Lower lobe of right lung (tissue), 2 donors: Measurements from ENCODE around the gene LANCL3. TPM values are rescaled to one million over a fixed set of nuclear protein-coding genes. Genes with fewer than 3 reads are reported as not detected.

ENCODE experiments used
- ATAC-seq, 2 donors: fragments of 200-7000 bp; cut with Tn5 transposase; one replicate each; pipeline ENCODE4 v1.9.1; 2020 to 2022; ENCODE audit warnings: mild to moderate bottlenecking in 2 of 2, moderate library complexity in 2 of 2
- DNase-seq: peaks from one replicate; pipeline ENCODE4 v3.0.0-alpha.2; 2020
- H3K27ac ChIP-seq: fragments of 200-600 bp; one replicate; pipeline ENCODE4 v1.8.0; 2022
- H3K27me3 ChIP-seq: fragments of 200-600 bp; one replicate; pipeline ENCODE4 v1.8.0; 2022; ENCODE audit warnings: low read depth
- H3K36me3 ChIP-seq: fragments of 200-600 bp; one replicate; pipeline ENCODE4 v1.8.0; 2022; ENCODE audit warnings: mild to moderate bottlenecking
- H3K4me1 ChIP-seq: fragments of 200-600 bp; one replicate; pipeline ENCODE4 v1.8.0; 2022
- H3K4me3 ChIP-seq: fragments of 200-600 bp; one replicate; pipeline ENCODE4 v1.8.0; 2022; ENCODE audit warnings: mild to moderate bottlenecking
- H3K9me3 ChIP-seq: fragments of 200-600 bp; one replicate; pipeline ENCODE4 v1.8.0; 2022
- intact Hi-C: fragments of 100-400 bp; cut with DNase I; formaldehyde crosslinking; loops from one replicate; pipeline ENCODE4 v1.11.0; 2022
- total RNA-seq: library from RNA; stranded (reverse); fragmentation: NEBNext Ultra II Directional; extraction: Animal tissue kit (Norgen Biotek cat#: 25700); gene quantifications from one replicate; pipeline ENCODE4 v1.2.1, GENCODE V29; 2021
- TF ChIP-seq, protein P1 (sequence below): fragments of 200-600 bp; IDR thresholded peaks from one replicate; pipeline ENCODE4 v1.8.0; 2022; ENCODE audit warnings: antibody characterized with exemption, mild to moderate bottlenecking
- donor health status: DM: no; HTN: yes; CAD: no; lungs with severe emphysema.

LANCL3 gene
- total RNA-seq, 1 donor from 2014 or later: 1.7 TPM

DNA sequence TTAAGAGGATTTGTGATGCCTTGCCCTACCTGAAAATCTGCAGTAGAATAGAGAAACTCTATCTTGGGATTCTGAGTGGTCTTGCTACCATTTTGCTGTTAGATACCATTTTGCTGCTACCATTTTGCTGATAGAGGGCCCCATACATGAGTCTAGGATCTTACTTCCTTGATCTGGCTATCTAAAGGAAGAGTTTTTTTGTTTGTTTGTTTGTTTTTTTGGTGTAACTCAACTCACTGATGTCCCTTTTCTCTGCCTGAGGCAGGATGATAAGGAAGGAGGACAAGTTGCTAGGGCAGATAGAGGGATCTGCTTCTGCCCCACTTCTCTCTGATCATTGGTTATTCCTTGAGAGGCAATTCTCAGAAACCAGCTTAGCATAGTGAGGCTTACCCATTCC, 145.1 kb downstream of the LANCL3 start:
- H3K27me3 ChIP-seq: no peaks in the 10 kb centered on the region
- TF ChIP-seq, protein P1, sequence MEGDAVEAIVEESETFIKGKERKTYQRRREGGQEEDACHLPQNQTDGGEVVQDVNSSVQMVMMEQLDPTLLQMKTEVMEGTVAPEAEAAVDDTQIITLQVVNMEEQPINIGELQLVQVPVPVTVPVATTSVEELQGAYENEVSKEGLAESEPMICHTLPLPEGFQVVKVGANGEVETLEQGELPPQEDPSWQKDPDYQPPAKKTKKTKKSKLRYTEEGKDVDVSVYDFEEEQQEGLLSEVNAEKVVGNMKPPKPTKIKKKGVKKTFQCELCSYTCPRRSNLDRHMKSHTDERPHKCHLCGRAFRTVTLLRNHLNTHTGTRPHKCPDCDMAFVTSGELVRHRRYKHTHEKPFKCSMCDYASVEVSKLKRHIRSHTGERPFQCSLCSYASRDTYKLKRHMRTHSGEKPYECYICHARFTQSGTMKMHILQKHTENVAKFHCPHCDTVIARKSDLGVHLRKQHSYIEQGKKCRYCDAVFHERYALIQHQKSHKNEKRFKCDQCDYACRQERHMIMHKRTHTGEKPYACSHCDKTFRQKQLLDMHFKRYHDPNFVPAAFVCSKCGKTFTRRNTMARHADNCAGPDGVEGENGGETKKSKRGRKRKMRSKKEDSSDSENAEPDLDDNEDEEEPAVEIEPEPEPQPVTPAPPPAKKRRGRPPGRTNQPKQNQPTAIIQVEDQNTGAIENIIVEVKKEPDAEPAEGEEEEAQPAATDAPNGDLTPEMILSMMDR: no peak
- intact Hi-C loops: no loop called here
- H3K36me3 ChIP-seq: no peaks in the 10 kb centered on the region
- ATAC-seq: no peak
- H3K4me1 ChIP-seq: no peaks in the 10 kb centered on the region
- H3K4me3 ChIP-seq: no peak overlapping the region
- no peak for DNase-seq
- no peak overlapping the region for H3K27ac ChIP-seq
- H3K9me3 ChIP-seq: no peaks in the 10 kb centered on the region

DNA sequence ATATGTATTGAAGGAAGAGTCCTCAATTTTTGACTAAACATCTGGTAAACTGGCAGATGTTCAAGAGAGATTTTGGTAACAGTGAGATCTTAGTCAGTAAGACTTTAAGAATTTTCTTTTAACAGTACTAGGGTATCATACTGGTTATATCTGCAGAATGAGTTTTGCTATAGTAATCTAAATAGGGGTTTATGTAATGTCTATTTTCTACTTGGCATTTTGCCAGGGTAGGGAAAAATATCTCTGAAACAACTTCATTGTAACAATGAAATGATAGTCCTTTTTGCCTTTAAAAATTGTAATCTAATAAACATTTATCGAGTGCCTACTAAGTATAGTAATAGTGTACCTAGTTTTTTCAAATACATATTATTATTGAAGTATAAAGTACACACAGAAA, 146.2 kb downstream of the LANCL3 start:
- TF ChIP-seq, protein P1: no peak
- H3K4me3 ChIP-seq: no peak overlapping the region
- intact Hi-C loops: no loop called here
- no peaks in the 10 kb centered on the region for H3K27me3 ChIP-seq
- DNase-seq (no peak), ATAC-seq (no peak)
- H3K4me1 ChIP-seq: no peaks in the 10 kb centered on the region
- no peak overlapping the region for H3K27ac ChIP-seq
- no peaks in the 10 kb centered on the region for H3K36me3 ChIP-seq
- no peaks in the 10 kb centered on the region for H3K9me3 ChIP-seq

GRCh38 chrX:37722595-37722994, 151.1 kb downstream of the LANCL3 start:
- Histone ChIP-seq H3K27me3 (no peaks in the 10 kb centered on the region), H3K27ac (no peak overlapping the region), H3K36me3 (no peaks in the 10 kb centered on the region), H3K9me3 (no peaks in the 10 kb centered on the region), H3K4me3 (no peak overlapping the region), H3K4me1 (no peaks in the 10 kb centered on the region)
- intact Hi-C loops: no loop called here
- DNase-seq: no peak
- ATAC-seq: no peak
- TF ChIP-seq, protein P1: no peak

- no peak for ATAC-seq
- Histone ChIP-seq H3K4me3 (no peak overlapping the region), H3K9me3 (no peaks in the 10 kb centered on the region), H3K36me3 (no peaks in the 10 kb centered on the region), H3K4me1 (no peaks in the 10 kb centered on the region), H3K27ac (no peak overlapping the region), H3K27me3 (no peaks in the 10 kb centered on the region)
- TF ChIP-seq, protein P1: no peak
- DNase-seq: no peak
- intact Hi-C loops: no loop called here
Measured at GRCh38 chrX:37726346-37726745, 154.9 kb downstream of the LANCL3 start.

Other genes with a start within 250 kb of the LANCL3 start
- gene PRRG1, start 222.3 kb upstream of the LANCL3 start, total RNA-seq: 16.2 TPM
- gene XK, start 114.1 kb downstream of the LANCL3 start, total RNA-seq: 2.2 TPM
- 420 TPM for gene CYBB, start 208.4 kb downstream of the LANCL3 start, total RNA-seq